ENCODE measurements around the gene PHF21B.

The PHF21B gene

GRCh38 chr22:44971651-44972362 is 38.0 kb downstream of the PHF21B start:
- CTCF ChIA-PET, result interaction anchor here (1.1 kb wide), 1 partner anchor 110 kb away, joined by 3 read pairs; no protein-coding TSS in a partner anchor
- TF ChIP-seq ZNF384 (IDR thresholded peaks at IDR 0.05), result no peak
- no peak for TF ChIP-seq NFRKB (IDR thresholded peaks at IDR 0.05)
- no peak for TF ChIP-seq LEF1 (IDR thresholded peaks at IDR 0.05; ENCODE audit: borderline replicate concordance)
- TF ChIP-seq TARDBP (IDR thresholded peaks at IDR 0.05), result no peak
- TF ChIP-seq FOXA1 (IDR thresholded peaks at IDR 0.05), result no peak
- TF ChIP-seq SUZ12 (IDR thresholded peaks at IDR 0.05), result no peak
- no peak for TF ChIP-seq FOXM1 (IDR thresholded peaks at IDR 0.05; ENCODE audit: borderline replicate concordance)
- TF ChIP-seq SP1 (IDR thresholded peaks at IDR 0.05), result no peak
- TF ChIP-seq HDGF (IDR thresholded peaks at IDR 0.05; ENCODE audit: borderline replicate concordance), result no peak
- TF ChIP-seq ARNT (IDR thresholded peaks at IDR 0.05), result no peak
- TF ChIP-seq, protein P1, sequence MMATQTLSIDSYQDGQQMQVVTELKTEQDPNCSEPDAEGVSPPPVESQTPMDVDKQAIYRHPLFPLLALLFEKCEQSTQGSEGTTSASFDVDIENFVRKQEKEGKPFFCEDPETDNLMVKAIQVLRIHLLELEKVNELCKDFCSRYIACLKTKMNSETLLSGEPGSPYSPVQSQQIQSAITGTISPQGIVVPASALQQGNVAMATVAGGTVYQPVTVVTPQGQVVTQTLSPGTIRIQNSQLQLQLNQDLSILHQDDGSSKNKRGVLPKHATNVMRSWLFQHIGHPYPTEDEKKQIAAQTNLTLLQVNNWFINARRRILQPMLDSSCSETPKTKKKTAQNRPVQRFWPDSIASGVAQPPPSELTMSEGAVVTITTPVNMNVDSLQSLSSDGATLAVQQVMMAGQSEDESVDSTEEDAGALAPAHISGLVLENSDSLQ (IDR thresholded peaks at IDR 0.05), result no peak
- TF ChIP-seq FOXK2 (IDR thresholded peaks at IDR 0.05), result no peak
- TF ChIP-seq CTBP1 (IDR thresholded peaks at IDR 0.05; ENCODE audit: borderline replicate concordance), result no peak
- no peak for TF ChIP-seq ELF4 (IDR thresholded peaks at IDR 0.05)
- TF ChIP-seq BHLHE40 (IDR thresholded peaks at IDR 0.05; ENCODE audit: borderline replicate concordance), result no peak
- no peak for TF ChIP-seq L3MBTL2 (conservative IDR thresholded peaks at IDR 0.05)
- POLR2A ChIA-PET, result no interaction called here
- DNase-seq (ENCODE audit: extremely low spot score), result no peak

DNA sequence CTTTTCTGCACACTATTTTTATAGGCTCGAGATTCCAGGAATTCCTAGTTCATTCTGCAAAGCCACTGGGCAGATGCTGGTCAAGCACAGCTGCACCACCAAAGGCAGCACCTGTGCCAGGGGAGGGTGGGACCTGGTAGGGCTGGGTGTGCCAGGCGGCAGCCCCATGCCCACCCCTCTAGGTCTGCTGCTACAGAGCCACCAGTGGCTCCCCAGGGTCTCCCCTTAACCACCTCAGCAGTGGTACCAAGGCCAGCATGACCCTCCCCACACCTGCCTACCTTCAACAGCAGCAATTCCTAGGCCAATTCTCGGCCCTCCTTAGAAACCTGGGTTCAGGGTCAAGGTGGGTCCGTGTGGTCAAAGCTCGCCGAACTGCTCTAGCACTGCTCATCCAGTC is 39.5 kb downstream of the PHF21B start:
- no peak for TF ChIP-seq SUZ12 (IDR thresholded peaks at IDR 0.05)
- no peak for TF ChIP-seq BHLHE40 (IDR thresholded peaks at IDR 0.05; ENCODE audit: borderline replicate concordance)
- no peak for TF ChIP-seq SP1 (IDR thresholded peaks at IDR 0.05)
- no peak for TF ChIP-seq FOXK2 (IDR thresholded peaks at IDR 0.05)
- no peak for TF ChIP-seq FOXA1 (IDR thresholded peaks at IDR 0.05)
- no peak for TF ChIP-seq LEF1 (IDR thresholded peaks at IDR 0.05; ENCODE audit: borderline replicate concordance)
- TF ChIP-seq NFRKB (IDR thresholded peaks at IDR 0.05), result no peak
- no peak for TF ChIP-seq ARNT (IDR thresholded peaks at IDR 0.05)
- no peak for TF ChIP-seq ELF4 (IDR thresholded peaks at IDR 0.05)
- TF ChIP-seq FOXM1 (IDR thresholded peaks at IDR 0.05; ENCODE audit: borderline replicate concordance), result no peak
- TF ChIP-seq TARDBP (IDR thresholded peaks at IDR 0.05), result no peak
- TF ChIP-seq, protein P1 (IDR thresholded peaks at IDR 0.05), result no peak
- no peak for TF ChIP-seq HDGF (IDR thresholded peaks at IDR 0.05; ENCODE audit: borderline replicate concordance)
- TF ChIP-seq L3MBTL2 (conservative IDR thresholded peaks at IDR 0.05), result no peak
- TF ChIP-seq CTBP1 (IDR thresholded peaks at IDR 0.05; ENCODE audit: borderline replicate concordance), result no peak
- TF ChIP-seq ZNF384 (IDR thresholded peaks at IDR 0.05), result no peak
- POLR2A ChIA-PET, result no interaction called here
- CTCF ChIA-PET, result no interaction called here
- no peak for DNase-seq (ENCODE audit: extremely low spot score)

DNA sequence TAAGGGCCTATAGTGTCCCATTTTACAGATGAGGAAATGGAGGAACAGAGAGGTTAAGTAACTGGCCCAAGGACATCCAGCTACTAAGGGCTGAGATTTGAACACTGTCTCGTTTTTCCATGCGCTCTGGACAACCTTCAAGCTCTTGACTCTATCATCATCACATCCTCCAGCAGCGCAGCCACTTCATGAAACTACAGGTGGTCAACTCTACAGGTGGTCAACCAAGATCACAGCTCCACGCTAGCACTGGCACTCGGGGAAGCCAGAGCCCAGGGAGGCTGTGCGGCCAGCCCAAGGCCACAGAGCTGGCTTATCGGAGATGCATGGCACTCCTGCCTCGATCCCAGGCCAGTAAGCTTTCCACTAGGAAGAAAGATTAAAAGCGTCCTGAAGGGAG is 40.0 kb downstream of the PHF21B start:
- POLR2A ChIA-PET, result no interaction called here
- no peak for TF ChIP-seq ELF4 (IDR thresholded peaks at IDR 0.05)
- TF ChIP-seq TARDBP (IDR thresholded peaks at IDR 0.05), result no peak
- no peak for TF ChIP-seq LEF1 (IDR thresholded peaks at IDR 0.05; ENCODE audit: borderline replicate concordance)
- no peak for TF ChIP-seq CTBP1 (IDR thresholded peaks at IDR 0.05; ENCODE audit: borderline replicate concordance)
- TF ChIP-seq, protein P1 (IDR thresholded peaks at IDR 0.05), result no peak
- no peak for TF ChIP-seq L3MBTL2 (conservative IDR thresholded peaks at IDR 0.05)
- CTCF ChIA-PET, result interaction anchor here (0.9 kb wide), 1 partner anchor 195 kb away, joined by 3 read pairs; no protein-coding TSS in a partner anchor
- DNase-seq (ENCODE audit: extremely low spot score), result no peak

DNA sequence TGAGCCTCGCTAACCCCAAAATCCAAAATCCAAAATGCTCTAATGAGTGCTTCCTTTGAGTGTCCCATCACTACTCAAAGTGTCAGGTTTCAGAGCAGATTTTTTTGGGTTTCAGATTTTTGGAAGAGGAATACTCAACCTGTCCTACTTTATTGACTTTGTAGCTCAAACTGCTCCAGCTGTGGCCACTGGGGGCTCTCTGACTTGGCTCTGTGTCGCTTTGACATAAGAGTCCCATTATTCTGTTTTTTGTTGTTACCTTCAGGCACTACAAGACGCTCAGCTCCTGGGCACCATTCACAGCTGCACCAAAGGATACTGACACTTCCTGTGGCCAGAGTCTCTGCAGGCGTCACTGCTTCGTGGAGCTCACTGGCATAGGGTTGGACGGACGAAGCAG is 41.1 kb downstream of the PHF21B start:
- POLR2A ChIA-PET, result no interaction called here
- no peak for TF ChIP-seq L3MBTL2 (conservative IDR thresholded peaks at IDR 0.05)
- TF ChIP-seq NFRKB (IDR thresholded peaks at IDR 0.05), result no peak
- TF ChIP-seq, protein P1 (IDR thresholded peaks at IDR 0.05), result no peak
- CTCF ChIA-PET, result interaction anchor here (0.5 to 0.9 kb wide), 4 partner anchors 39 to 197 kb away, joined by 3 to 7 read pairs (median 5); no protein-coding TSS in a partner anchor
- no peak for DNase-seq (ENCODE audit: extremely low spot score)

- TF ChIP-seq ELF4 (IDR thresholded peaks at IDR 0.05) (no peak), BHLHE40 (IDR thresholded peaks at IDR 0.05; ENCODE audit: borderline replicate concordance) (no peak), LEF1 (IDR thresholded peaks at IDR 0.05; ENCODE audit: borderline replicate concordance) (no peak), FOXM1 (IDR thresholded peaks at IDR 0.05; ENCODE audit: borderline replicate concordance) (no peak), ZNF384 (IDR thresholded peaks at IDR 0.05) (no peak), TARDBP (IDR thresholded peaks at IDR 0.05) (no peak), NFRKB (IDR thresholded peaks at IDR 0.05) (no peak), ARNT (IDR thresholded peaks at IDR 0.05) (no peak), FOXK2 (IDR thresholded peaks at IDR 0.05) (no peak), FOXA1 (IDR thresholded peaks at IDR 0.05) (no peak)
- TF ChIP-seq, protein P1 (IDR thresholded peaks at IDR 0.05), result no peak
- ChIA-PET CTCF (no interaction called here), POLR2A (no interaction called here)
- no peak for DNase-seq (ENCODE audit: extremely low spot score)
Measured at GRCh38 chr22:44965171-44965570, 44.6 kb downstream of the PHF21B start.

Data from HEK293T (cell line).